OCI-LY1 (cell line): ENCODE data around the gene UBA6.
"Not testable (repeated sequence)": the region's sequence is repeated elsewhere in the genome, so short reads cannot be mapped to it uniquely, and the experiment has no call there.

Experiments used
- EZH2 ChIP-seq: fragments of 200-600 bp; sonication (generic), shearing (Covaris generic); IDR thresholded peaks from 2 replicates; pipeline ENCODE4 v1.8.0; 2017; ENCODE audit warnings: borderline replicate concordance, mixed run types, mild to moderate bottlenecking, antibody characterized with exemption, low read length, moderate library complexity, mixed read lengths
- TF ChIP-seq, protein P1 (sequence below): fragments of 200-600 bp; sonication (generic), shearing (Covaris generic); IDR thresholded peaks from 2 replicates; pipeline ENCODE4 v1.5.1; 2017; ENCODE audit warnings: mild to moderate bottlenecking, antibody characterized with exemption, low read length, moderate library complexity, mixed read lengths

DNA sequence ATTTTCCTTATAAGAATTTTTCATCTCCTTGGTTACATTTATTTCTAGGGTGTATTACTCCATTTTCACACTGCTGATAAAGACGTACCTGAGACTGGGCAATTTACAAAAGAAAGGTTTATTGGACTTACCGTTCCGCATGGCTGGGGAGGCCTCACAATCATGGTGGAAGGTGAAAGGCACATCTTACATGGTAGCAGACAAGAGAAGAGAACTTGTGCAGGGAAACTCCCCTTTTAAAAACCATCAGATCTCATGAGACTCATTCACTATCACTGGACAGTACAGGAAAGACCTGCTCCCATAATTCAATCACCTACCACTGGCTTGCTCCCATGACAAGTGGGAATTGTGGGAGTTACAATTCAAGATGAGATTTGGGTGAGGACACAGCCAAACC, 5.7 kb upstream of the UBA6 start:
- TF ChIP-seq EZH2 = not testable (repeated sequence)
- TF ChIP-seq, protein P1, sequence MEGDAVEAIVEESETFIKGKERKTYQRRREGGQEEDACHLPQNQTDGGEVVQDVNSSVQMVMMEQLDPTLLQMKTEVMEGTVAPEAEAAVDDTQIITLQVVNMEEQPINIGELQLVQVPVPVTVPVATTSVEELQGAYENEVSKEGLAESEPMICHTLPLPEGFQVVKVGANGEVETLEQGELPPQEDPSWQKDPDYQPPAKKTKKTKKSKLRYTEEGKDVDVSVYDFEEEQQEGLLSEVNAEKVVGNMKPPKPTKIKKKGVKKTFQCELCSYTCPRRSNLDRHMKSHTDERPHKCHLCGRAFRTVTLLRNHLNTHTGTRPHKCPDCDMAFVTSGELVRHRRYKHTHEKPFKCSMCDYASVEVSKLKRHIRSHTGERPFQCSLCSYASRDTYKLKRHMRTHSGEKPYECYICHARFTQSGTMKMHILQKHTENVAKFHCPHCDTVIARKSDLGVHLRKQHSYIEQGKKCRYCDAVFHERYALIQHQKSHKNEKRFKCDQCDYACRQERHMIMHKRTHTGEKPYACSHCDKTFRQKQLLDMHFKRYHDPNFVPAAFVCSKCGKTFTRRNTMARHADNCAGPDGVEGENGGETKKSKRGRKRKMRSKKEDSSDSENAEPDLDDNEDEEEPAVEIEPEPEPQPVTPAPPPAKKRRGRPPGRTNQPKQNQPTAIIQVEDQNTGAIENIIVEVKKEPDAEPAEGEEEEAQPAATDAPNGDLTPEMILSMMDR = not testable (repeated sequence)
